ENCODE measurements around the gene FAM107B. TPM values are rescaled to one million over a fixed set of nuclear protein-coding genes. Genes with fewer than 3 reads are reported as not detected.

The FAM107B gene
- total RNA-seq, 4 donors from 2014 or later: 12.3 to 41.3 (median 31.8) TPM

GRCh38 chr10:14798636-14799035 is 23.9 kb upstream of the FAM107B start:
- no peaks in the 10 kb centered on the region for H3K9me3 ChIP-seq
- H3K36me3 ChIP-seq: no peaks in the 10 kb centered on the region
- TF ChIP-seq POLR2A (IDR thresholded peaks at IDR 0.05): no peak
- no peak for TF ChIP-seq CTCF (IDR thresholded peaks at IDR 0.05)
- H3K4me3 ChIP-seq (replicated peaks in 1 of 3): no peak overlapping the region
- no peaks in the 10 kb centered on the region for H3K27me3 ChIP-seq
- WGBS, 2 donors: 36 to 41% methylated on average over 5 of the region's 5 CpGs
- H3K4me1 ChIP-seq: no peaks in the 10 kb centered on the region
- intact Hi-C loops (cut with DNase I): no loop called here
- H3K27ac ChIP-seq: no peak overlapping the region
- DNase-seq: no peak

GRCh38 chr10:14787938-14788337 is 13.2 kb upstream of the FAM107B start:
- no peaks in the 10 kb centered on the region for H3K27me3 ChIP-seq
- DNase-seq: no peak
- no peaks in the 10 kb centered on the region for H3K36me3 ChIP-seq
- intact Hi-C loops (cut with DNase I): no loop called here
- WGBS, 2 donors: 85 to 89% methylated on average over 5 of the region's 5 CpGs
- H3K27ac ChIP-seq: no peak overlapping the region
- no peak overlapping the region for H3K4me3 ChIP-seq (replicated peaks in 1 of 3)
- no peaks in the 10 kb centered on the region for H3K4me1 ChIP-seq
- no peaks in the 10 kb centered on the region for H3K9me3 ChIP-seq
- TF ChIP-seq CTCF (IDR thresholded peaks at IDR 0.05) (no peak), POLR2A (IDR thresholded peaks at IDR 0.05) (no peak)

- Histone ChIP-seq H3K4me3 (replicated peaks in 1 of 3) (no peak overlapping the region), H3K27me3 (no peaks in the 10 kb centered on the region), H3K9me3 (no peaks in the 10 kb centered on the region), H3K36me3 (no peaks in the 10 kb centered on the region), H3K4me1 (no peaks in the 10 kb centered on the region), H3K27ac (no peak overlapping the region)
- DNase-seq: no peak
- intact Hi-C loops (cut with DNase I): no loop called here
- 70 to 97% methylated on average over 5 of the region's 5 CpGs for WGBS, 2 donors
- TF ChIP-seq POLR2A (IDR thresholded peaks at IDR 0.05) (no peak), CTCF (IDR thresholded peaks at IDR 0.05) (no peak)
Measured at GRCh38 chr10:14784459-14785055, 9.9 kb upstream of the FAM107B start.

- 70 to 71% methylated on average over 9 of the region's 9 CpGs for WGBS, 2 donors
- no peak overlapping the region for H3K27ac ChIP-seq
- H3K27me3 ChIP-seq: no peaks in the 10 kb centered on the region
- no peak for TF ChIP-seq CTCF (IDR thresholded peaks at IDR 0.05)
- TF ChIP-seq POLR2A (IDR thresholded peaks at IDR 0.05): no peak
- H3K9me3 ChIP-seq: no peaks in the 10 kb centered on the region
- intact Hi-C loops (cut with DNase I): no loop called here
- peak; percentile 4 to 8 for DNase-seq
- H3K4me3 ChIP-seq (replicated peaks in 1 of 3): no peak overlapping the region
- no peaks in the 10 kb centered on the region for H3K4me1 ChIP-seq
- no peaks in the 10 kb centered on the region for H3K36me3 ChIP-seq
Measured at GRCh38 chr10:14782691-14783363, 8.1 kb upstream of the FAM107B start.

- Histone ChIP-seq H3K4me1 (no peaks in the 10 kb centered on the region), H3K36me3 (no peaks in the 10 kb centered on the region), H3K27ac (no peak overlapping the region), H3K4me3 (replicated peaks in 1 of 3) (no peak overlapping the region), H3K9me3 (no peaks in the 10 kb centered on the region), H3K27me3 (no peaks in the 10 kb centered on the region)
- WGBS, 2 donors: 65 to 81% methylated on average over 7 of the region's 7 CpGs
- intact Hi-C loops (cut with DNase I): no loop called here
- no peak for DNase-seq
- no peak for TF ChIP-seq POLR2A (IDR thresholded peaks at IDR 0.05)
- no peak for TF ChIP-seq CTCF (IDR thresholded peaks at IDR 0.05)
Measured at GRCh38 chr10:14781763-14782162, 7.1 kb upstream of the FAM107B start.

Measured in thyroid gland (tissue), 4 donors.